HCT116 (cell line): ENCODE measurements around the gene TAGLN2. TPM values are rescaled to one million over a fixed set of nuclear protein-coding genes. Genes with fewer than 3 reads are reported as not detected.

Experiments
- ATAC-seq: fragments of 200-7000 bp; cut with Tn5 transposase; 2 replicates; pipeline ENCODE4 v1.9.1; 2020; ENCODE audit warnings: mild to moderate bottlenecking, moderate library complexity
- BruUV-seq: library from RNA; stranded (reverse); fragments of 400-500 nt; replicated peaks from 2 replicates; lab custom pipeline; 2021; lab: Mats Ljungman, UMichigan
- CTCF ChIA-PET: fragments of 300-600 bp; sonication (Branson Sonifier 250); formaldehyde crosslinking; loops from one replicate; lab custom pipeline; 2021; ENCODE audit warnings: antibody characterized with exemption; lab: Charles Lee
- POLR2A ChIA-PET: fragments of 300-600, 350-600 bp; sonication (Branson Sonifier 250); formaldehyde crosslinking; loops from one replicate; lab custom pipeline; 2021; ENCODE audit warnings: antibody characterized with exemption; lab: Charles Lee
- RAD21 ChIA-PET, 2 experiments: fragments of 300-600 bp; sonication (Branson Sonifier 250); formaldehyde crosslinking; loops; one replicate each; lab custom pipeline; 2023; ENCODE audit warnings: low total read pairs in 2 of 2; ENCODE audit not compliant: uncharacterized antibody in 2 of 2, unreplicated experiment in 2 of 2, low non-redundant PET in 1 of 2; lab: Charles Lee
- DNase-seq: peaks from one replicate; pipeline ENCODE4 v3.0.0-alpha.2; 2010; ENCODE audit warnings: low read depth, low spot score
- H2AFZ ChIP-seq: fragments of 200-600 bp; shearing (Covaris generic), sonication (generic); 2 replicates; pipeline ENCODE4 v1.6.1; 2017; ENCODE audit warnings: low read depth, mixed run types, mixed read lengths, antibody characterized with exemption, low read length; ENCODE audit not compliant: poor library complexity, severe bottlenecking
- H3K27ac ChIP-seq: 2 replicates; pipeline ENCODE4 v1.5.1; 2012; ENCODE audit warnings: low read depth, low read length
- H3K27me3 ChIP-seq: fragments of 200-600 bp; sonication (generic); 2 replicates; pipeline ENCODE4 v1.6.1; 2016; ENCODE audit warnings: mixed run types, low read length, mixed read lengths; ENCODE audit not compliant: insufficient read depth
- H3K36me3 ChIP-seq, 2 experiments: fragments of 200-500 bp in 1 of 2; fragments of 200-600 bp in 1 of 2; sonication (Bioruptor generic) in 1 of 2; sonication (generic) in 1 of 2; 2 replicates each; pipeline versions ENCODE4 v1.5.1 to v1.6.1; 2014 to 2016; ENCODE audit warnings: low read length in 2 of 2, inconsistent platforms in 1 of 2, mixed read lengths in 1 of 2, mixed run types in 1 of 2; ENCODE audit not compliant: insufficient read depth in 2 of 2, control insufficient read depth in 1 of 2
- H3K4me1 ChIP-seq, 2 experiments: fragments of 200-600 bp in 1 of 2; sonication (generic) in 1 of 2; 2 replicates each; pipeline versions ENCODE4 v1.5.1 to v1.6.1; 2012 to 2017; ENCODE audit warnings: low read length in 2 of 2, inconsistent platforms in 1 of 2, mild to moderate bottlenecking in 1 of 2, mixed read lengths in 1 of 2, mixed run types in 1 of 2, moderate library complexity in 1 of 2; ENCODE audit not compliant: insufficient read depth in 2 of 2, control insufficient read depth in 1 of 2
- H3K4me2 ChIP-seq: fragments of 200-600 bp; sonication (generic); 2 replicates; pipeline ENCODE4 v1.6.1; 2017; ENCODE audit warnings: mixed run types, low read length, mixed read lengths
- H3K4me3 ChIP-seq, 2 experiments: fragments of 200-600 bp in 1 of 2; sonication (generic) in 1 of 2; replicated peaks in 1 of 2; 2 replicates each; pipeline ENCODE4 v1.5.1; 2011 to 2016; ENCODE audit warnings: low read length in 2 of 2, control low read depth in 1 of 2, low read depth in 1 of 2, mild to moderate bottlenecking in 1 of 2, mixed read lengths in 1 of 2, mixed run types in 1 of 2
- H3K79me2 ChIP-seq: fragments of 200-600 bp; sonication (generic); 2 replicates; pipeline ENCODE4 v1.6.1; 2017; ENCODE audit warnings: mild to moderate bottlenecking, mixed run types, low read length, moderate library complexity, mixed read lengths; ENCODE audit not compliant: insufficient read depth
- H3K9ac ChIP-seq: fragments of 200-600 bp; sonication (generic); 2 replicates; pipeline ENCODE4 v1.6.1; 2016; ENCODE audit warnings: low read length, mixed read lengths
- H3K9me2 ChIP-seq: fragments of 200-600 bp; sonication (generic), shearing (Covaris generic); 2 replicates; pipeline ENCODE4 v1.6.1; 2017; ENCODE audit warnings: mixed run types, mild to moderate bottlenecking, moderate library complexity; ENCODE audit not compliant: insufficient read depth
- H3K9me3 ChIP-seq, 2 experiments: fragments of 200-500 bp in 1 of 2; fragments of 200-600 bp in 1 of 2; sonication (Bioruptor generic) in 1 of 2; sonication (generic) in 1 of 2; 2 replicates each; pipeline ENCODE4 v1.6.1; 2014 to 2017; ENCODE audit warnings: low read length in 2 of 2, mixed read lengths in 2 of 2, inconsistent platforms in 1 of 2, low read depth in 1 of 2, mild to moderate bottlenecking in 1 of 2, mixed run types in 1 of 2, moderate library complexity in 1 of 2; ENCODE audit not compliant: control insufficient read depth in 1 of 2, insufficient read depth in 1 of 2
- H4K20me1 ChIP-seq: fragments of 200-600 bp; sonication (generic), shearing (Covaris generic); 2 replicates; pipeline ENCODE4 v1.6.1; 2017; ENCODE audit warnings: mixed run types, mild to moderate bottlenecking, moderate library complexity; ENCODE audit not compliant: insufficient read depth
- CEBPB ChIP-seq: IDR thresholded peaks from 2 replicates; pipeline ENCODE4 v1.6.1; 2012; ENCODE audit warnings: low read depth
- EGR1 ChIP-seq: IDR thresholded peaks from 2 replicates; pipeline ENCODE4 v1.6.1; 2012; ENCODE audit warnings: low read depth
- EZH2 ChIP-seq: fragments of 200-600 bp; sonication (generic); IDR thresholded peaks from 2 replicates; pipeline ENCODE4 v1.6.1; 2017; ENCODE audit warnings: antibody characterized with exemption, mixed run types
- EZH2phosphoT487 ChIP-seq: fragments of 200-600 bp; IDR thresholded peaks from 2 replicates; pipeline ENCODE4 v1.6.1; 2018; ENCODE audit warnings: antibody characterized with exemption, borderline replicate concordance
- JUND ChIP-seq: IDR thresholded peaks from 2 replicates; pipeline ENCODE4 v1.6.1; 2012
- POLR2A ChIP-seq: IDR thresholded peaks from 2 replicates; pipeline ENCODE4 v1.7.0; 2011; ENCODE audit warnings: borderline replicate concordance; ENCODE audit not compliant: insufficient read depth, insufficient read length; ENCODE audit errors: extremely low read depth
- POLR2AphosphoS5 ChIP-seq: IDR thresholded peaks from 2 replicates; pipeline ENCODE4 v1.6.1; 2011; ENCODE audit warnings: mild to moderate bottlenecking, low read depth, low read length, moderate library complexity
- SIN3A ChIP-seq: IDR thresholded peaks from 2 replicates; pipeline ENCODE4 v1.6.1; 2012; ENCODE audit warnings: low read depth
- SRF ChIP-seq: IDR thresholded peaks from 2 replicates; pipeline ENCODE4 v1.6.1; 2012; ENCODE audit warnings: low read depth
- intact Hi-C: fragments of 100-400 bp; cut with micrococcal nuclease; formaldehyde crosslinking; loops from 2 replicates; pipeline ENCODE4 v1.10.0; 2022
- total RNA-seq: library from RNA; stranded (reverse); gene quantifications from one replicate; pipeline ENCODE4 v1.2.1, GENCODE V29; 2021; ENCODE audit not compliant: unreplicated experiment
- TF ChIP-seq, protein P1 (sequence below): IDR thresholded peaks from 2 replicates; pipeline ENCODE4 v1.6.1; 2011; ENCODE audit warnings: mild to moderate bottlenecking, low read length, moderate library complexity; ENCODE audit not compliant: insufficient replicate concordance; ENCODE audit errors: extremely low read depth

Gene TAGLN2
- total RNA-seq, 1 experiment from 2014 or later = 127 TPM

DNA sequence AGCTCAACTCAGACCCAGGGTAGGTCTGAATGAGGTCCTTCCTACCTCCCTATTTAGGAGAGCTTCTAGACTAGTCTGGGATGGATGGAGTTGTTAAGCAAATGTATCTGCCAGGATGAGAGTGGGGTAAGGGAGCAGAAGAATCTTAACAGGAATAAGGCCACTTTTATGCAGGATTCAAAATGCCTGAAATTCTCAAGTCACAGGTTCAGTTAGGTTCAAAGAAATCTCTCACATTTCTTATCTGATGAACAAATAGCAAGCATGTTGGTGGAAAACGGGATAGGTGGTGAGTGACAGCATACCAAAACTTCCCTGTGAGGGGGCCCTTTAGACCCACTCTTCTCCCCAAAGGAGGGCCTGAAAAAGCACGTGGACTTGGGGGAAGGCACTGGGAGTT, 25.7 kb upstream of the TAGLN2 start:
- POLR2A ChIA-PET = no interaction called here
- Histone ChIP-seq H3K9me3 (no peaks in the 10 kb centered on the region), H3K9me2 (no peaks in the 10 kb centered on the region), H3K4me1 (peaks cover 10% of the 10 kb centered on the region in 2 experiments), H3K4me3 (no peak overlapping the region), H3K27me3 (peaks cover 10% of the 10 kb centered on the region), H3K27ac (no peak overlapping the region), H3K4me2 (no peak overlapping the region), H3K9ac (no peak overlapping the region), H4K20me1 (no peaks in the 10 kb centered on the region), H2AFZ (no peak overlapping the region), H3K36me3 (no peaks in the 10 kb centered on the region), H3K79me2 (no peaks in the 10 kb centered on the region)
- ATAC-seq = no peak
- RAD21 ChIA-PET = no interaction called here
- no TSS peak for BruUV-seq
- TF ChIP-seq, protein P1, sequence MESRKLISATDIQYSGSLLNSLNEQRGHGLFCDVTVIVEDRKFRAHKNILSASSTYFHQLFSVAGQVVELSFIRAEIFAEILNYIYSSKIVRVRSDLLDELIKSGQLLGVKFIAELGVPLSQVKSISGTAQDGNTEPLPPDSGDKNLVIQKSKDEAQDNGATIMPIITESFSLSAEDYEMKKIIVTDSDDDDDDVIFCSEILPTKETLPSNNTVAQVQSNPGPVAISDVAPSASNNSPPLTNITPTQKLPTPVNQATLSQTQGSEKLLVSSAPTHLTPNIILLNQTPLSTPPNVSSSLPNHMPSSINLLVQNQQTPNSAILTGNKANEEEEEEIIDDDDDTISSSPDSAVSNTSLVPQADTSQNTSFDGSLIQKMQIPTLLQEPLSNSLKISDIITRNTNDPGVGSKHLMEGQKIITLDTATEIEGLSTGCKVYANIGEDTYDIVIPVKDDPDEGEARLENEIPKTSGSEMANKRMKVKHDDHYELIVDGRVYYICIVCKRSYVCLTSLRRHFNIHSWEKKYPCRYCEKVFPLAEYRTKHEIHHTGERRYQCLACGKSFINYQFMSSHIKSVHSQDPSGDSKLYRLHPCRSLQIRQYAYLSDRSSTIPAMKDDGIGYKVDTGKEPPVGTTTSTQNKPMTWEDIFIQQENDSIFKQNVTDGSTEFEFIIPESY = no peak
- no peak for TF ChIP-seq POLR2AphosphoS5
- TF ChIP-seq EZH2 = no peak
- no peak for TF ChIP-seq SRF
- TF ChIP-seq CEBPB = no peak
- TF ChIP-seq JUND = no peak
- no peak for TF ChIP-seq EGR1
- DNase-seq = no peak
- CTCF ChIA-PET = interaction anchor here (2.9 kb wide), 1 partner anchor 56 kb away, joined by 11 read pairs; no protein-coding TSS in a partner anchor
- intact Hi-C loops = no loop called here

DNA sequence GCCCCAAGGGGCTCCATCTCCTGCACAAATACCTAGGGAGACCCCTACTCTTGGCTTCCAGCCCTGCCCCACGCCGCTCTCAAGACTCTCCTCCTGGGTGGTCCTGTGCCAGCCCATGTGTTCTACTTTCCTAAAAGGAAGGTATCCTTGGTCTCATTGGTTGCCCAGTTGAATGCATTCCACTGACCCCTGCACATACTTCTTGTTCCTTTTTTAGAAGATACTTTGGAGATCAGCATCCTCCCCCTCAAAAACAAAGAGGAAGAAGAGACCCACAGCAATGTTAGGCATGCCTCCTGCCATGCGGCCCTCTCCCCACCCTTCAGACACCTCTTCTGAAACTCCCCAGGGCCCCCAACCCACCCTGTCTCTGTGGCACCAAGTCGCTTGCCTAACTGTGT, 24.7 kb upstream of the TAGLN2 start:
- RAD21 ChIA-PET = no interaction called here
- POLR2A ChIA-PET = no interaction called here
- Histone ChIP-seq H3K4me1 (peaks cover 10 to 20% of the 10 kb centered on the region in 2 experiments), H2AFZ (no peak overlapping the region), H3K9ac (no peak overlapping the region), H3K79me2 (no peaks in the 10 kb centered on the region), H3K9me3 (no peaks in the 10 kb centered on the region), H3K4me2 (no peak overlapping the region), H3K9me2 (no peaks in the 10 kb centered on the region), H3K27me3 (peaks cover 10% of the 10 kb centered on the region; the same call in 1 of the 2 replicates), H3K4me3 (no peak overlapping the region), H3K36me3 (no peaks in the 10 kb centered on the region), H4K20me1 (no peaks in the 10 kb centered on the region), H3K27ac (no peak overlapping the region)
- BruUV-seq = no TSS peak
- CTCF ChIA-PET = interaction anchor here (1.2 kb wide), 1 partner anchor 58 kb away, joined by 4 read pairs; no protein-coding TSS in a partner anchor
- no peak for DNase-seq
- no peak for ATAC-seq
- TF ChIP-seq SIN3A (no peak), EZH2phosphoT487 (no peak), POLR2A (no peak)
- intact Hi-C loops = no loop called here
